ENCODE results near the gene DNAJC3.

DNAJC3 gene

DNA sequence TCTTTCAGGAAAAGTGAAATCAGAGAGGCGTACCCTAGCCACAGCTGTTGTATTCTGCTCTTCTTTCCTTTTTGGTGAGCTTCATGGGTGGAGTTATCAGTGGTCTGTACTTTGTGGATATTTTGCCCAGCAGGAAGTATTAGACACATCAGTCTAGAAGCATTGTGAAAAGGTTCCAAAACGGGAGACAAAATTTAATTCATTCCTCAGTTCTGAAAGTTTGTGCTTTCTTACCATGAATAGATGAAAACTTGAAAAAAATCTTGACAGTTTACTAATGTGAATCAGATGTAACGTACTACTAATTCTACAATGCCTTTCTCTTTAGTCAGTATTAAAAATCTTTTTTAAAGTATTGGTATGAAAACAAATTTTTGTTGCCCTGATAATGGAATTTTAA is 116.8 kb downstream of the DNAJC3 start:
- no peak for DNase-seq (ENCODE audit: low read depth, low spot score)
- CTCF ChIA-PET, result no interaction called here
- TF ChIP-seq, protein P1, sequence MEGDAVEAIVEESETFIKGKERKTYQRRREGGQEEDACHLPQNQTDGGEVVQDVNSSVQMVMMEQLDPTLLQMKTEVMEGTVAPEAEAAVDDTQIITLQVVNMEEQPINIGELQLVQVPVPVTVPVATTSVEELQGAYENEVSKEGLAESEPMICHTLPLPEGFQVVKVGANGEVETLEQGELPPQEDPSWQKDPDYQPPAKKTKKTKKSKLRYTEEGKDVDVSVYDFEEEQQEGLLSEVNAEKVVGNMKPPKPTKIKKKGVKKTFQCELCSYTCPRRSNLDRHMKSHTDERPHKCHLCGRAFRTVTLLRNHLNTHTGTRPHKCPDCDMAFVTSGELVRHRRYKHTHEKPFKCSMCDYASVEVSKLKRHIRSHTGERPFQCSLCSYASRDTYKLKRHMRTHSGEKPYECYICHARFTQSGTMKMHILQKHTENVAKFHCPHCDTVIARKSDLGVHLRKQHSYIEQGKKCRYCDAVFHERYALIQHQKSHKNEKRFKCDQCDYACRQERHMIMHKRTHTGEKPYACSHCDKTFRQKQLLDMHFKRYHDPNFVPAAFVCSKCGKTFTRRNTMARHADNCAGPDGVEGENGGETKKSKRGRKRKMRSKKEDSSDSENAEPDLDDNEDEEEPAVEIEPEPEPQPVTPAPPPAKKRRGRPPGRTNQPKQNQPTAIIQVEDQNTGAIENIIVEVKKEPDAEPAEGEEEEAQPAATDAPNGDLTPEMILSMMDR (IDR thresholded peaks at IDR 0.05; ENCODE audit: insufficient read depth, low read length, missing control alignments), result no peak
- H3K4me3 ChIP-seq (ENCODE audit: low read depth, low read length), result no peak overlapping the region
- POLR2A ChIA-PET, result no interaction called here

DNA sequence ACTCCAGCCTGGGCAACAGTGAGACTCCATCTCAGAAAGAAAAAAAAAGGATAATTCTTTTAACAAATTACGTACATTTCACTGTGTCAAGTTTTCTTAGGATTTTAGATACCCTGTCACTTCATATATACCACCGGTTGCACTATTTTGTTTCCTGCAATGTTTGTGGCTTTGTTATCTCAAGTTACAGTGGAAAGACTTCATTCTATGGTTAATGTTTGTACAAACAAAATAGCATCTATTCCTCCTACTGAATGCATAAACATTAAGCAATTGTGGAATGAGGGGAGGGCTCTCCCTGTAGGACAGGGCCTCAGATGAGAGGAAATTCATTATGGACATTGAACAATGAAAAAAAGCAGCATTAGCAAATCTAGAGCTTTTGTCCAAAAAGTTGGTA is 120.1 kb downstream of the DNAJC3 start:
- CTCF ChIA-PET, result interaction anchor here (1.4 kb wide), 1 partner anchor 173 kb away, joined by 3 read pairs; no protein-coding TSS in a partner anchor
- no peak overlapping the region for H3K4me3 ChIP-seq (ENCODE audit: low read depth, low read length)
- TF ChIP-seq, protein P1 (IDR thresholded peaks at IDR 0.05; ENCODE audit: insufficient read depth, low read length, missing control alignments), result no peak
- DNase-seq (ENCODE audit: low read depth, low spot score), result no peak
- POLR2A ChIA-PET, result no interaction called here

DNA sequence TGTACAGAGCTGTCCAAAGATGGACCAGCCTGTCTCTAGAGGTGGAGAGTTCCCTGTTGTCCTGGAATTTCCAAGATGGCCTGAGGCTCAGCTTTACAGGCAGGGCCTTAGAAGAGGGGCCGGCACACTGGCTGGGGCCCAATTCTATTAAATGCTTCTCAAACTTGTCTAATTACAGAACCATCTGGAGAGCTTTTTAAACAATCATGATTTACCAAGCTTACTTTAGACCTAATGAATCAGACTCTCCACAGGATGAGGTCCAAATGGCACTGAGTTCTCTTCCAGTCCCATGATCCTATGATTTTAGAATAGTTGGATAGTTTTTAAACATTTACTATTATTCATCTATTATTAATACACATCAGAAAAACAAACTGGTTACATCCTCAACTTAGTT is 123.5 kb downstream of the DNAJC3 start:
- CTCF ChIA-PET, result interaction anchor here (1.8 kb wide), 1 partner anchor 176 kb away, joined by 4 read pairs; no protein-coding TSS in a partner anchor
- TF ChIP-seq, protein P1 (IDR thresholded peaks at IDR 0.05; ENCODE audit: insufficient read depth, low read length, missing control alignments), result no peak
- no peak for DNase-seq (ENCODE audit: low read depth, low spot score)
- POLR2A ChIA-PET, result no interaction called here
- H3K4me3 ChIP-seq (ENCODE audit: low read depth, low read length), result no peak overlapping the region

DNA sequence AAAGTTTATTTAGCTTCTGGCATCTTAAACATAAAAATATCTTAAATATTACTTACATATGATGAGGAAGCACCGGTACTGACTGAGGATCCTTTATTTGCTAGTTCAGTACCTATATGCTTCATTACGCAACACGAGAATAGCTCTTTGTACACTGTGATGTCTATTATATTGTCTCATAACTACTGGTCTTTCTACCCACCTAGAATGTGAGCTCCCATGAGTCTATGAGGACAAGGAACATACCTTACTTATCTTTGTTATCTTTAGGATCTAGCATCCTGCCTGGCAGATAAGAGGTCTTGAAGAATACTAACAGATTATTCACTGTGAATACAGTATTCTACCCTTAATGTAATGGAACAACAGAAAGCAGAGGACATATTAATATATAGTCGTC is 124.9 kb downstream of the DNAJC3 start:
- TF ChIP-seq, protein P1 (IDR thresholded peaks at IDR 0.05; ENCODE audit: insufficient read depth, low read length, missing control alignments), result no peak
- no peak overlapping the region for H3K4me3 ChIP-seq (ENCODE audit: low read depth, low read length)
- ChIA-PET POLR2A (no interaction called here), CTCF (interaction anchor here (1.6 kb wide), 1 partner anchor 32 kb away, joined by 5 read pairs; no protein-coding TSS in a partner anchor)
- no peak for DNase-seq (ENCODE audit: low read depth, low spot score)

DNA sequence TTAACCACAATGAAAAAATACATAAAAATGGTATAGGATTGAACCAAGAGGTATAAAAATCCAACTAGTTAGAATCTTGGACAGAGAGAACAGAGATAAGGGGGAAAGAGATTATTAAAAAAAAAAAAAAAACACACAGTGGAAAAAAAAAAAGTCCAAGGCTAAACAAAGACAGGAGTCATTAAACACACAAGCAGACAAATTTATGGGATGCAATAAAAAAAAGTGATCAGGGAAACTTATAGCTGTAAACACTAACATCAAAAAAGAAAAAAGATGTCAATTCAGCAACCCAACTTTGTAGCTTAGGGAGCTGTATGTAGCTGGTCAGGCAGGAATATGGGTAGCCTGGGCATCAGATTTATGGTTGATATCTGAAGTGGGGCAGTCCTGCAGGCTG is 129.0 kb downstream of the DNAJC3 start:
- H3K4me3 ChIP-seq (ENCODE audit: low read depth, low read length), result no peak overlapping the region
- TF ChIP-seq, protein P1 (IDR thresholded peaks at IDR 0.05; ENCODE audit: insufficient read depth, low read length, missing control alignments), result no peak
- DNase-seq (ENCODE audit: low read depth, low spot score), result no peak
- POLR2A ChIA-PET, result no interaction called here
- CTCF ChIA-PET, result no interaction called here

DNA sequence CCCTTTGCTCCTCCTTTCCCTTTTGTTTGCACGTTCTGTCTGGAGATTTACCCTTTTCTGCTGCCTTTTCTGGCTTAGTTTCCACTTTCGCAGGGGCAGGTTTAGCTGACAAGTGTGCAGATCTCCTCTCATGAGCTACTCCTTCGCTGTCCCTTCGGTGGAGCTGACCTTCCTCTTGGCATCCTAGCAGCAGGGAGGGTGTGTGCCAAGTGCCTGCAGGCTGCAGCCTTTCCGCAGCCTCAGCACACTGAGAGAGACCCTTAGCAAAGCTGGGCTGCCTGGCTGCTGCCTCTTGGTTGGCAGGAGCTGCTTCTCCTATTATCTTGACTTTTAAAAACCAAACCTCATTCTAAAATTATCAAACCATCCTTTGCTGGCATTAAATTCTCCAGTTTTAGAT is 132.5 kb downstream of the DNAJC3 start:
- ChIA-PET POLR2A (no interaction called here), CTCF (interaction anchor here (4.4 kb wide), 1 partner anchor 25 kb away, joined by 20 read pairs; no protein-coding TSS in a partner anchor)
- TF ChIP-seq, protein P1 (IDR thresholded peaks at IDR 0.05; ENCODE audit: insufficient read depth, low read length, missing control alignments), result no peak
- H3K4me3 ChIP-seq (ENCODE audit: low read depth, low read length), result no peak overlapping the region
- DNase-seq (ENCODE audit: low read depth, low spot score), result no peak

All from AG04449 (cell line).